ENCODE data around the gene ERGIC1. TPM values are rescaled to one million over a fixed set of nuclear protein-coding genes. Genes with fewer than 3 reads are reported as not detected.

The ERGIC1 gene
- total and polyA plus RNA-seq, 12 donors = 71.9 to 450 (median 248) TPM

GRCh38 chr5:172795318-172795977 lies 38.6 kb upstream of the ERGIC1 start:
- intact Hi-C loops (cut with DNase I) = no loop called here

GRCh38 chr5:172796306-172796705 lies 37.7 kb upstream of the ERGIC1 start:
- Histone ChIP-seq H3K27ac (peak overlapping the region in 2 of 5 donors; percentile 43 to 86), H3K27me3 (no peaks in the 10 kb centered on the region), H3K4me3 (no peak overlapping the region), H3K4me1 (replicated peaks in 1 of 2) (peaks cover 14 to 53% of the 10 kb centered on the region in 2 donors), H3K36me3 (replicated peaks in 1 of 2) (no peaks in the 10 kb centered on the region), H3K9me3 (replicated peaks in 1 of 3) (no peaks in the 10 kb centered on the region)
- intact Hi-C loops (cut with DNase I) = no loop called here
- DNase-seq = peak in 2 of 7 donors; percentile 10 to 45
- no peak for TF ChIP-seq CTCF (IDR thresholded peaks at IDR 0.05)
- TF ChIP-seq POLR2A (IDR thresholded peaks at IDR 0.05) = no peak
- WGBS, 4 donors = 93 to 98% (median 96%) methylated on average over 5 to 6 of the region's 6 CpGs

More at GRCh38 chr5:172795318-172795977, 38.6 kb upstream of the ERGIC1 start:
- H3K27ac ChIP-seq = peak overlapping the region in 4 of 5 donors; percentile 22 to 86 (median 56)
- H3K4me3 ChIP-seq = no peak overlapping the region
- H3K27me3 ChIP-seq = no peaks in the 10 kb centered on the region
- no peaks in the 10 kb centered on the region for H3K36me3 ChIP-seq (replicated peaks in 1 of 2)
- DNase-seq = peak; percentile 66 to 92 (median 79)
- no peaks in the 10 kb centered on the region for H3K9me3 ChIP-seq (replicated peaks in 1 of 3)
- 46 to 62% (median 55%) methylated on average over 11 to 13 of the region's 13 CpGs for WGBS, 4 donors
- H3K4me1 ChIP-seq (replicated peaks in 1 of 2) = peaks cover 13 to 55% of the 10 kb centered on the region in 2 donors
- TF ChIP-seq CTCF (IDR thresholded peaks at IDR 0.05) (peak in 1 of 6 experiments; percentile 5), POLR2A (IDR thresholded peaks at IDR 0.05) (no peak)

DNA sequence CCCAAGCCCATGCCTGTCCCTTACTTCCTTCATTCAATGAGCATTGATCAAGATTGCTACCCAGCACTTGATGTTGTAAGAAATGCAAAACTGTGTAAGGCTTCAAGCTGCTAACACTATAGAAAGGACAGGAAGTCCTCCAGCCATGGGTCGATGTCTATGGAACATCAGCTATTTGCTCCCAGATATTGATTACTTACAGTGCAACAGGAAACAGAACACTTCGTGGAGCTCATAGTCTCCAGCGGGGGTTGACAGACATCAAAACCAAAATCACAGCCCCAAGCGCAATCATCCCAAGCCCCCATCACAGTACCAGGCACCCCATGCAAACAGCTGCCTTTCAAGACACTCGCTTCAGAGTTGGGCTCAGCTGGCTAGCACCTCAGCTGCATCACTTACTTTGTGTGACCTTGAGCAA lies 36.3 kb upstream of the ERGIC1 start:
- Histone ChIP-seq H3K4me1 (replicated peaks in 1 of 2) (peaks cover 16 to 51% of the 10 kb centered on the region in 2 donors), H3K4me3 (no peak overlapping the region), H3K36me3 (replicated peaks in 1 of 2) (no peaks in the 10 kb centered on the region), H3K9me3 (replicated peaks in 1 of 3) (no peaks in the 10 kb centered on the region), H3K27ac (peak overlapping the region in 4 of 5 donors; percentile 33 to 91 (median 74)), H3K27me3 (no peaks in the 10 kb centered on the region)
- intact Hi-C loops (cut with DNase I) = no loop called here
- peak in 1 of 7 donors; percentile 51 for DNase-seq
- TF ChIP-seq CTCF (IDR thresholded peaks at IDR 0.05) = no peak
- TF ChIP-seq POLR2A (IDR thresholded peaks at IDR 0.05) = no peak
- whole genome bisulfite sequencing, 4 donors = 66 to 73% (median 69%) methylated on average over 5 of the region's 5 CpGs

DNA sequence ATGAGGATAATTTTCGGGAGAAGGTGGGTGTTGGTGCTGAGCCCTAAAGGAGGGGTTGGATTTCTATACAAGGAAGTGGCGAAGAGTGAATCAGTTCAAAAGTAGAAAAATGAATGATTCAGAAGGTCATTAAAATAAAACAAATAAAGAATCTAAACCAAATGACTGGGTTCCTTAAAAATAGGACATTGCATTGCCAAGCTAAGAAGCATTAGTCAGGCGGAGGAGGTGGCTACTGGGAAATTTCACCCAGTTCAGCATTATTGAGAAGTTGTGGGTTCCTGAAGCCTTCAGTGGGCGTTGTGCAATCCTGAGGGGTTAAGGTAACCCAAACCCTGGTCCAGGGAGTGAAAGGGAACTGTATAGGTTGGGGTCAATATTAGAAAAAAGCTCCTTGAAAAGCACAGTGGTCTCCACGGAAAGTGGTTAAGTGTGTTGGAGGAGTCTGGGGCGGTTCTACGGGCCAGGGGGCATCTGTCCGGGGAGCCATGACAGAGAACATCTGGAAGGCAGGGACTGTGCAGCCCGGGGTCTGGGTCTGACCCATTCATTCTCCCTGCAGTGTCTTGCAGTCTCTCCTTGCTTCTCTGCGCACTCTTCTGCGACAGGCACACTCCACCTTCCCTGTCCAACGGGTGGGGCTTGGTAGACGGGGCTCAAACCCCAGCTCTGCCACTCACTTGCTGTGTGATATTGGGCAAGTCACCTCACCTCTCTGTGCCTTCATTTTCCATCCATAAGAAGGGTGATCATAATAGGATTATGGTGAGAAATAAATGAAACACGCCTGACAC lies 35.4 kb upstream of the ERGIC1 start:
- Histone ChIP-seq H3K36me3 (replicated peaks in 1 of 2) (no peaks in the 10 kb centered on the region), H3K27me3 (no peaks in the 10 kb centered on the region), H3K9me3 (replicated peaks in 1 of 3) (no peaks in the 10 kb centered on the region), H3K4me3 (peak overlapping the region in 1 of 4 donors; percentile 8), H3K4me1 (replicated peaks in 1 of 2) (peaks cover 16 to 53% of the 10 kb centered on the region in 2 donors), H3K27ac (peak overlapping the region; percentile 14 to 91 (median 62))
- DNase-seq = peak in 6 of 7 donors; percentile 68 to 87 (median 75)
- TF ChIP-seq POLR2A (IDR thresholded peaks at IDR 0.05) = peak in 1 of 2 donors; percentile 17
- no peak for TF ChIP-seq CTCF (IDR thresholded peaks at IDR 0.05)
- intact Hi-C loops (cut with DNase I) = no loop called here
- WGBS, 4 donors = 55 to 63% (median 59%) methylated on average over 14 of the region's 14 CpGs

Data from adrenal gland (tissue), 12 donors.